ENCODE measurements around the gene LPCAT1. TPM values are rescaled to one million over a fixed set of nuclear protein-coding genes. Genes with fewer than 3 reads are reported as not detected.

Gene LPCAT1
- total and polyA plus RNA-seq, 3 donors from 2014 or later: 21.1 to 27.1 (median 23.9) TPM

DNA sequence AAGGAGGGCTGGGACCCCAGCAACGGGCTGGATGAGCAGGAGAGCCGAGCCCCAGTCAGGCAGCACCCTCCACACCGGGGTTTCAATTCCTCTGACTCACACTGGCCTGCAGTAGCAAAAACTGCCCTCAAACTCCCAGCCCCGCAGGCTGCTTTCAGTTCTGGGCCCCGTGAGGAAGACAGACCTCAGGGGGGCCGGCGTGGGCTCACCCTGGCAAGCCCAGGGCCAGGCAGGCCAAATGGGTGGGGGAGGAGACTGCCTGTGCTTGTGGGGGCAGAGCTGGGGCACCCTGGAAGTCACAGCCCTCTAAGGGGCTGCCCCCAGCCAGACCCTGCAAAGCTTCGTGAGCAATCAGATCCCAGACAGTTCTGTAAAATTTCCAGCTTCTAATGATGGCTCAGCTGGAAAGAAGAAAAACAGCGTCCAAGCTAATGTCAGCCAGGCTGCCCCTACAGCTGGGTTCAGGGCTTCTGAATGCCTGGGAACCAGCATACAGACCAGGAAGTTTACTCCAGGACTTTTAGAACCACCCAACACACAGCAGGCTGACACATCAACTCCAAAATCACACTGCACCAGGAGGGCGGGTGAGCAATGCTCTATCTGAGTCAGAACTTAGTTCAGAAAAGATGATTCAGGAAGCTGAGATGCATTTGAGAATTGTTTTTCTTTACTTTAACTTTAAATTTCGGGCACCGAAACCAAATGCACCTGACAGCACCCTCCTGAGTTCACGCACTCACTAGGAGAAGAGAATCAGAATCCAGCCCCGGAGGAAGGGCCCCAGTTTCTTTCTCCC is 34.7 kb downstream of the LPCAT1 start:
- Histone ChIP-seq H3K4me1 (no peaks in the 10 kb centered on the region), H3K27me3 (no peaks in the 10 kb centered on the region), H3K36me3 (ENCODE audit: low read depth, missing control alignments) (no peaks in the 10 kb centered on the region), H3K27ac (no peak overlapping the region), H3K9me3 (no peaks in the 10 kb centered on the region), H3K4me3 (no peak overlapping the region)
- DNase-seq: no peak
- TF ChIP-seq POLR2A (IDR thresholded peaks at IDR 0.05): no peak
- TF ChIP-seq, protein P1, sequence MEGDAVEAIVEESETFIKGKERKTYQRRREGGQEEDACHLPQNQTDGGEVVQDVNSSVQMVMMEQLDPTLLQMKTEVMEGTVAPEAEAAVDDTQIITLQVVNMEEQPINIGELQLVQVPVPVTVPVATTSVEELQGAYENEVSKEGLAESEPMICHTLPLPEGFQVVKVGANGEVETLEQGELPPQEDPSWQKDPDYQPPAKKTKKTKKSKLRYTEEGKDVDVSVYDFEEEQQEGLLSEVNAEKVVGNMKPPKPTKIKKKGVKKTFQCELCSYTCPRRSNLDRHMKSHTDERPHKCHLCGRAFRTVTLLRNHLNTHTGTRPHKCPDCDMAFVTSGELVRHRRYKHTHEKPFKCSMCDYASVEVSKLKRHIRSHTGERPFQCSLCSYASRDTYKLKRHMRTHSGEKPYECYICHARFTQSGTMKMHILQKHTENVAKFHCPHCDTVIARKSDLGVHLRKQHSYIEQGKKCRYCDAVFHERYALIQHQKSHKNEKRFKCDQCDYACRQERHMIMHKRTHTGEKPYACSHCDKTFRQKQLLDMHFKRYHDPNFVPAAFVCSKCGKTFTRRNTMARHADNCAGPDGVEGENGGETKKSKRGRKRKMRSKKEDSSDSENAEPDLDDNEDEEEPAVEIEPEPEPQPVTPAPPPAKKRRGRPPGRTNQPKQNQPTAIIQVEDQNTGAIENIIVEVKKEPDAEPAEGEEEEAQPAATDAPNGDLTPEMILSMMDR (IDR thresholded peaks at IDR 0.05): no peak
- intact Hi-C loops (cut with DNase I; ENCODE audit: low total_unique reads): no loop called here
- WGBS, 2 donors: 81 to 90% methylated on average over 10 to 14 of the region's 14 CpGs

DNA sequence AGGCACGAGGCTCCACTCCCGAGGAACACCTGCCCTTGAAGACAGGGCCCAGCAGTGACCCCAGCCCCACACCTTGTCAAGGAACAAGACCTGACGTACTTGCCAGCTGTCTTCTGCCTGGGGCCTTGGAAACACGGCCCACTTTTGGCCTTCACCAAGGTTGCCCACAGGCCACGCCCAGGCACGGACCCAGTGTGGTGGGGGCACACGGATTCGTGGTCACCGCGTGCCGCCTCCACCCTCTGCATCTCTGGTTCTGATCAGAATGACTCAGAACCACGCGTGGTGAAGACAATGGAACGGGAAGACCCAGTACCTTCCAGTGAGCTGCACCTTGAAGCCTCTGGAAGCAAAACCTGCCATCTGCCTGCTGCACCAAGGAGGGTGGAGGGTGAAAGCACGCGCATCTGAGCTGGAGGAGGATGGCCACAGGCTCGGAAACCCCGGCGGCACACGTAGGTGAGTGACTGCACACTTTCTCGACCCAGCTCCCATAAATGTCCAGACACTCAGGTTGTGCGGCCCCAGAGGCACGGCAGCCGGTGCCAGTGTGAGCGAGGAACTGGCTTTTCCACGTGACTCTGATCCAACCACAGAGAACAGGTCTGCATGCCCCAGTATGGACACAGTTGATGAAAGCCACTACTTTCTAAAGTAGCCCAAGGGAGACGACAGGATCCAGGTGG is 36.5 kb downstream of the LPCAT1 start:
- H3K9me3 ChIP-seq: no peaks in the 10 kb centered on the region
- intact Hi-C loops (cut with DNase I; ENCODE audit: low total_unique reads): no loop called here
- H3K36me3 ChIP-seq (ENCODE audit: low read depth, missing control alignments): no peaks in the 10 kb centered on the region
- no peak for DNase-seq
- no peak overlapping the region for H3K4me3 ChIP-seq
- no peaks in the 10 kb centered on the region for H3K27me3 ChIP-seq
- no peak overlapping the region for H3K27ac ChIP-seq
- no peaks in the 10 kb centered on the region for H3K4me1 ChIP-seq
- 89 to 95% methylated on average over 15 to 27 of the region's 27 CpGs for WGBS, 2 donors
- no peak for TF ChIP-seq POLR2A (IDR thresholded peaks at IDR 0.05)
- TF ChIP-seq, protein P1 (IDR thresholded peaks at IDR 0.05): no peak

DNA sequence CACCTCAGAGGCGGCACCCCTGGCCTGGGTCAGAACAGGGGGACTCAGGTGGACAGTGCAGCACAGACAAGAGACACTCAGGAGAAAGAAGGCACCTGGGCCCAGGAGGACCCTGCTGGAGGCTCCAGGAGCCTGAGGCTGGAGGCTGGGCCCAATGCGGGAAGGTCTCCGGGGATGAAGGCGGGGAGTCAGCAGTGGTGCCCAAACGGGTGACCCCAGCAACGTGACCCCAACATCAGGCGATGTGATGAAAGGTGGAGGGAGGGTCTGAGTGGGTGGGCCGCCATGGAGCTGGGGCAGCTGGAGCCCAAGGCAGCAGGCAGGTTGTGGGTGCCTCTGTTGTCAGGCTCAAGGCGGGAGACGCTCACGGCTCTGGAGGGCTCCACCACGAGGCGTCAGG is 37.5 kb downstream of the LPCAT1 start:
- H3K27me3 ChIP-seq: no peaks in the 10 kb centered on the region
- no peaks in the 10 kb centered on the region for H3K9me3 ChIP-seq
- no peaks in the 10 kb centered on the region for H3K4me1 ChIP-seq
- no peak for DNase-seq
- no peak overlapping the region for H3K27ac ChIP-seq
- no peak overlapping the region for H3K4me3 ChIP-seq
- H3K36me3 ChIP-seq (ENCODE audit: low read depth, missing control alignments): no peaks in the 10 kb centered on the region
- TF ChIP-seq POLR2A (IDR thresholded peaks at IDR 0.05): no peak
- TF ChIP-seq, protein P1 (IDR thresholded peaks at IDR 0.05): no peak
- intact Hi-C loops (cut with DNase I; ENCODE audit: low total_unique reads): no loop called here
- 97 to 100% methylated on average over 12 to 13 of the region's 13 CpGs for WGBS, 2 donors

DNA sequence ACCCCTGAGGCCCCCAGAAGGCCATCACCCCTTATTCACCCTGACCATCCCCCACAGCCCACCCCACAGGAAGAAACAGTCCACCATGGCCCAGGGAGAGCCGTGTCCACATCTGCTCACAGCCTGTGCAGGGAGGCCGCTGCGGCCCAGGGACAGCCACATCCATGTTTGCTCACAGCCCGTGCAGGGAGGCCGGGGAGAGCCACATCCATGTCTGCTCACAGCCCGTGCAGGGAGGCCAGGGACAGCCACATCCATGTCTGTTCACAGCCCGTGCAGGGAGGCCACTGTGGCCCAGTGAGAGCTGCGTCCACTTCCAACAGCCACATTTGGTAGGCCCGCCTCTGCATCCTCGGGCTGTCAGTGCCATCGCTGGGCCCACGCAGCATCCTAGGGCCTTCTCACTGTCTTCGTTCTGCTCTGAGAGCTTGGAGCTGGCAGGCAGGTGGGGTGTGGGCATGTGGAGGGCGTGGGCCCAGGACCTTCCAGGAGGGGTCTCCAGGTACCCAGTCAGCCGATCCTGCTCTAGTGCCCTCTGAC is 38.1 kb downstream of the LPCAT1 start:
- TF ChIP-seq POLR2A (IDR thresholded peaks at IDR 0.05): no peak
- TF ChIP-seq, protein P1 (IDR thresholded peaks at IDR 0.05): no peak
- Histone ChIP-seq H3K27me3 (no peaks in the 10 kb centered on the region), H3K4me3 (no peak overlapping the region), H3K4me1 (no peaks in the 10 kb centered on the region), H3K9me3 (no peaks in the 10 kb centered on the region), H3K36me3 (ENCODE audit: low read depth, missing control alignments) (no peaks in the 10 kb centered on the region), H3K27ac (no peak overlapping the region)
- WGBS, 2 donors: 91% methylated on average over 15 of the region's 15 CpGs; no CpG with 5 or more reads in 1 of the 2 donors
- no peak for DNase-seq
- intact Hi-C loops (cut with DNase I; ENCODE audit: low total_unique reads): no loop called here

Measured in testis (tissue), 3 donors.